Activated T-cell treated with anti-CD3 and anti-CD28 coated beads, Interleukin-2, amount 50 U/mL, for 48 hours (primary cell): ENCODE results near the gene FBXL19.
A peak's percentile ranks its signal among the peaks of the same experiment; 100 is the strongest.

Experiments
- DNase-seq, 2 experiments: peaks; one replicate each; pipeline ENCODE4 v3.0.0-alpha.2; 2020

Gene FBXL19

GRCh38 chr16:30969246-30969842, 46.0 kb downstream of the FBXL19 start:
- no peak for DNase-seq

- DNase-seq = no peak
Measured at GRCh38 chr16:30971298-30971697, 47.9 kb downstream of the FBXL19 start.

GRCh38 chr16:30972872-30973271, 49.5 kb downstream of the FBXL19 start:
- DNase-seq = no peak

GRCh38 chr16:30974348-30974747, 51.0 kb downstream of the FBXL19 start:
- no peak for DNase-seq

GRCh38 chr16:30976486-30976885, 53.1 kb downstream of the FBXL19 start:
- DNase-seq = no peak

GRCh38 chr16:30977502-30977901, 54.1 kb downstream of the FBXL19 start:
- peak; percentile 57 to 60 for DNase-seq

GRCh38 chr16:30979170-30980022, 56.0 kb downstream of the FBXL19 start:
- no peak for DNase-seq

- DNase-seq = no peak
Measured at GRCh38 chr16:30980023-30980371, 56.6 kb downstream of the FBXL19 start.

GRCh38 chr16:30980434-30980833, 57.1 kb downstream of the FBXL19 start:
- DNase-seq = no peak

- DNase-seq = no peak
Measured at GRCh38 chr16:30980959-30981358, 57.6 kb downstream of the FBXL19 start.

GRCh38 chr16:30982548-30983288, 59.3 kb downstream of the FBXL19 start:
- no peak for DNase-seq

- DNase-seq = no peak
Measured at GRCh38 chr16:30983289-30983889, 60.0 kb downstream of the FBXL19 start.

- DNase-seq = no peak
Measured at GRCh38 chr16:30983898-30984610, 60.7 kb downstream of the FBXL19 start.

- peak; percentile 90 to 92 for DNase-seq
Measured at GRCh38 chr16:30984669-30985400, 61.5 kb downstream of the FBXL19 start, which contains the start of gene HSD3B7. TSS of gene HSD3B7 (plus strand) at chr16:30985207. CDS start at chr16:30985659, 452 bp downstream.

- DNase-seq = no peak
Measured at GRCh38 chr16:30985401-30986128, 62.2 kb downstream of the FBXL19 start.

GRCh38 chr16:30986129-30986991, 63.0 kb downstream of the FBXL19 start:
- DNase-seq = no peak

GRCh38 chr16:30987581-30988190, 64.3 kb downstream of the FBXL19 start:
- DNase-seq = no peak

GRCh38 chr16:30989469-30990047, 66.2 kb downstream of the FBXL19 start:
- no peak for DNase-seq

GRCh38 chr16:30990105-30990504, 66.7 kb downstream of the FBXL19 start:
- no peak for DNase-seq
